GM12874 (cell line): ENCODE results near the gene PRKN.

ENCODE experiments used
- TF ChIP-seq, protein P1 (sequence below): IDR thresholded peaks from 2 replicates; pipeline ENCODE4 v1.5.1; 2011; ENCODE audit warnings: low read depth, mild to moderate bottlenecking, control low read depth, low read length, moderate library complexity; ENCODE audit not compliant: insufficient read depth

Gene PRKN

DNA sequence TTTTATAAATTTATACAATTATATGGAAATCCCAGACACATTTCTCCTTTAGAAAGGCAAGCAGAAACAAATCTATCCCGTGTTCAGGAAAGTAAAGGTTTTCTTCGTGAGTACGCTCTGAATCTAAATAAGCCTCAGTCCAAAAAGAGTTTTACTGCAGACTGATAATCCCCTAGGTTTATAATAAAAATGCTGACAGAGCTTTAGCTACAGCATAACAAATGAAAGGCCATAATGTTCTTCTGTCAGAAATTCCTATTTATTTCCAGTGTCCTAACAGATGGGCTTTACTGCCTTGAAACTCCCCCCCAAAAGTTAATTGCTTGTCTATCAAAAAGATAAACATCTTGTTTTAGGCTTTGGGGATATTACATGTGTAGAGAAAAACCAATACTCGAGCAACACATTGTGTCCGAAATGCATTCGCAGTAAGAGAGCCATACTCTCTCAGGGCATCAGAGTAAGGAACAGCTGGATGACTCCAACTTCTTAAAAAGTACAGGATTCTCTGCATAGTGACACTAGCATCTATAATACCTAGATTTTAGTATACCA is 109.0 kb downstream of the PRKN start:
- TF ChIP-seq, protein P1, sequence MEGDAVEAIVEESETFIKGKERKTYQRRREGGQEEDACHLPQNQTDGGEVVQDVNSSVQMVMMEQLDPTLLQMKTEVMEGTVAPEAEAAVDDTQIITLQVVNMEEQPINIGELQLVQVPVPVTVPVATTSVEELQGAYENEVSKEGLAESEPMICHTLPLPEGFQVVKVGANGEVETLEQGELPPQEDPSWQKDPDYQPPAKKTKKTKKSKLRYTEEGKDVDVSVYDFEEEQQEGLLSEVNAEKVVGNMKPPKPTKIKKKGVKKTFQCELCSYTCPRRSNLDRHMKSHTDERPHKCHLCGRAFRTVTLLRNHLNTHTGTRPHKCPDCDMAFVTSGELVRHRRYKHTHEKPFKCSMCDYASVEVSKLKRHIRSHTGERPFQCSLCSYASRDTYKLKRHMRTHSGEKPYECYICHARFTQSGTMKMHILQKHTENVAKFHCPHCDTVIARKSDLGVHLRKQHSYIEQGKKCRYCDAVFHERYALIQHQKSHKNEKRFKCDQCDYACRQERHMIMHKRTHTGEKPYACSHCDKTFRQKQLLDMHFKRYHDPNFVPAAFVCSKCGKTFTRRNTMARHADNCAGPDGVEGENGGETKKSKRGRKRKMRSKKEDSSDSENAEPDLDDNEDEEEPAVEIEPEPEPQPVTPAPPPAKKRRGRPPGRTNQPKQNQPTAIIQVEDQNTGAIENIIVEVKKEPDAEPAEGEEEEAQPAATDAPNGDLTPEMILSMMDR, result no peak

DNA sequence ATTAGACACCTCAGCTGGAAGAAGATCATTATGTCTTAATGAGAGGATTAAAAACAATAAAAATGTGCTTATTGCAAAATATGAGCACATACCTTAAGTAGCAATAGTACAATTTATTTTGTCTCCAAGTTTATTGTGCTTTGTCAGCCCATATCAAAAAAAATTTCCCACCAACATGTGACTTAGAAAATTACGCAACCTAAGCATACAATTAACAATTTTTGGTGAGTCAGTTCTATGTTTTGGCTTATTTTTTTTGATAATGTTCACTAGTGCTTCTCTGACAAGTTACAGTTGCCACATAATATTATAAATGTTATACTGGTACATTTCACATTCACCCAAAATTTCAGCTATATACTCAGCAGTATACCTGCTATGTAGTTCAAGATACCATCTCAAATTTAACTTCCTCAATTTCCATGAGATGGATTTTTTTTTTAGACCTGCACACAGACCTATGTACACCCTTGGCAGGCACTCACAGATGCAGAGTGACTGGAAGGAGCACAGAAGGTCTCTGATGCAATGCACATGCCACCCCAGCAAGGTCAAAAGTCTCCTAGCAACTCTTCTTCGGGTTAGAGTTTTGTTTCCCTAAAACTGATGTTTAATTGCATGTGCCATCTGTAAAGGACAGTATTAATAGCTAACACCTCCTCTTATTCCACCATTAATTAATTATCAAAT is 112.4 kb downstream of the PRKN start:
- TF ChIP-seq, protein P1, result no peak

DNA sequence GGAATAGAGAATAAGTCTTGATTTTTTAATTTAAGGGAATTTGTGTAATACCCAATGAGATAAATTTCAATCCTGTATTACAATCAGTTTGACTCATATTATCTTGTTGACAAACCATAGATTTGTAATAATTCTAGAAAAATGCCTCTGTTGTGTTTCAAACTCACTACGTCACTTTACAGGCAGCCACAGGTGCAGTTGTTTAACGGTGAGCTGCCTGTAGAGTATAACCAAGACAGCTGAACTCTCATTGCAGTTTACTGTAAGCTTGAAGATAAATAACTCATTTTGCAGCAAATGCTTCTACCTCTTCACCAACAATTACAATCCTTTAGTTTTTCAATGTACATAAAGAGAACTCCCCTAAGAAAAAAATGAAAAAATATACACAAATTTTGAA is 114.3 kb downstream of the PRKN start:
- TF ChIP-seq, protein P1, result no peak

DNA sequence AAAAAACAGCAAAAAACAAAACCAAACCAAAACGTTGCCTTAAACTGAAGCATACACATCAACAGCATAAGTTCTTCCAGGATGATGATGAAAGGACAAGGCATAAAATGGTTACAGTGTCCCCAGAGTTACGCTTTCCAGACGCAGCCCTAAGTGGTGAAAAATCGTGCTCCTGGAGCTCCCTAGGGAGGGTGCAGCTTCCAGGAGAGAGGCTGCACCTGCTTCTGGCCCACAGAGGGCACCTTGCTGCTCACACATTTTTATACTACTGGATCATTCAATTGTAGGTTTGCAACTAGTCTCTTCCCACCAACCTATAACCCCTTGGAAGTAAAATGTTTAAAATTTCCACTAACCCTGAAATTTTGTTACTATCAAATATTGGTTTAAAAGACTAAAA is 115.0 kb downstream of the PRKN start:
- TF ChIP-seq, protein P1, result no peak

DNA sequence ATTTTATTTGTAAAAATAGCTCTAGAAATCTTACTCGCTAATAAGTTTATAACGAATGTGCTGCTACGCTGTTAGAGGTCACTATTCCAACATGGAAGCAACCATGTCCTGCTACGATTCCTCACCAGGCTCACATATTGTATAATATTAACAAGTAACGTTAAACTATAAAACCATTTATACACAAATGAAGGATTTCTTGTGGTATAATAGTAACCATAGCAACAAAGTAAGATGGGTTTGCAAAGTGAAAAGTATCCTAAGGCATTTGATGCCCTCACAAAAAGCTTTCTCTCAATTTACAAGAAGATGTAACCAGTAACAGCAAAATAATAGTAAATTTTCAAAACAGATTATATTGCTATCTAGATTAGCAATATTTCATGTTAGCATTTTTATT is 117.2 kb downstream of the PRKN start:
- TF ChIP-seq, protein P1, result no peak

DNA sequence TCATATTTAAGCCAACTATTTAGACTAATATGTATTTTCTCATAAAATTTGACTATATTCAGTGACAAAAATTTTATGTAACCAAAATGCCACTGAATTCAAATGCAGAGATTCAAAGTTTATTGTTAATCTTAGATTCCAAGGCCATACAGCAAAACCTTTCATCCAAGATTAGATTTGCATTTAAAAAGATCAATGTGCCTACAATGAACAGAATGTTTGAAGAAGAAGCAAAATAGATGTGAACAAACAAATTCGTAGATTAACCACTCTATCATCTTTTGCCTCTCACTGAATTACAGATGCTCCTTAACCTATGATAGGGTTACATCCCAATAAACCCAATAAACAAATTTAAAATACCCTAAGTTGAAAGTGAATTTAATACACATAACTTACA is 121.7 kb downstream of the PRKN start:
- TF ChIP-seq, protein P1, result no peak

DNA sequence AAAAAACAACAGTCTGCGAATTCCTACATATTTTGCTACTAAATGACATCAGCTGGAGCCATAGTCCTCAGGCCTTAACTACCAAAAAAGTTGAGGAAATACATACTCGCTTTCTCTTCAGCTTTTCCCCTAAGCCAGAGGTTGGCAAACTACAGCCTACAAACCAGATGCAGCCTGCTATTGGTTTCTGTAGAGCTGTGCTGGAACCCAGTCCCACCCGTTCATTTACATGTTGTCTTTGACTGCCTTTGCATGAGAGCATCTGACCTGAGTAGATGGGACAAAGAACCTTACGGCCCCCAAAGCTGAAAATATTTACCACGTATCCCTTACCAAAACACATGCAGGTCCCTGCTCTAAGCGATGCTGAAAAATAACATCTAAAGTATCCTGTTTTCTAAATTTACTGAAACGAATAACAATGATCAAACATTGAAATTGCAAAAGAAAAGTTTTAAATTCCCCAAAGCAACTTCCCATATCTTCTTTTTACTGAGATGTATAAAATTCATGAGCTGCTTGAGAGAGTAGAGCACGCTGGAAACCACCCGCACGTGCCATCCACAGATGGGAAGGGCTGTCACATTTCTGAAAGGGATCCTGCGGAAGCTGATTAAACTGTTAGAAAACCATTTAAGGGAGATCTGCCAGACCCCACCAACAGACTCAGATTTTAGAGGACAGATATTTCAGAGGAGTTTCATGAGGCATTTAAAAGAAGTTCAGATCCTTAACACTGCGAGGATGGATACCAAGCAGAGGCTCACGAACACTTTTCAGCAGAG is 124.1 kb downstream of the PRKN start:
- TF ChIP-seq, protein P1, result no peak
